Gastroesophageal sphincter (tissue), 4 donors: Measurements from ENCODE around the gene IGSF23. TPM values are rescaled to one million over a fixed set of nuclear protein-coding genes. Genes with fewer than 3 reads are reported as not detected.
"Not testable (repeated sequence)": the region's sequence is repeated elsewhere in the genome, so short reads cannot be mapped to it uniquely, and the experiment has no call there.

ENCODE experiments used
- ATAC-seq: fragments of 150-250 bp; one replicate; pipeline ENCODE4 v1.9.1; 2016; ENCODE audit warnings: mild to moderate bottlenecking, moderate library complexity
- H3K27ac ChIP-seq, 4 donors: fragments of 200-600 bp; sonication (generic) in 3 of 4; 1 replicate in 3 of 4; 2 replicates in 1 of 4; pipeline ENCODE4 v1.5.1; 2016 to 2019
- H3K27me3 ChIP-seq: fragments of 200-600 bp; sonication (generic); one replicate; pipeline ENCODE4 v1.5.1; 2019
- H3K36me3 ChIP-seq, 2 donors: fragments of 200-600 bp; sonication (generic); one replicate each; pipeline ENCODE4 v1.5.1; 2019; ENCODE audit warnings: control low read depth in 1 of 2
- H3K4me1 ChIP-seq, 3 donors: fragments of 200-600 bp; sonication (generic); 1 replicate in 2 of 3; 2 replicates in 1 of 3; pipeline ENCODE4 v1.5.1; 2016 to 2019; ENCODE audit warnings: control low read depth in 2 of 3
- H3K4me3 ChIP-seq, 2 donors: fragments of 200-600 bp; sonication (generic); one replicate each; pipeline ENCODE4 v1.5.1; 2019; ENCODE audit warnings: mild to moderate bottlenecking in 1 of 2, moderate library complexity in 1 of 2
- H3K9me3 ChIP-seq, 3 donors: fragments of 200-600 bp; sonication (generic); one replicate each; pipeline ENCODE4 v1.5.1; 2017 to 2019; ENCODE audit warnings: control low read depth in 2 of 3
- EP300 ChIP-seq: sonication (generic); formaldehyde crosslinking; IDR thresholded peaks from one replicate; pipeline ENCODE4 v1.6.1; 2017; ENCODE audit warnings: antibody characterized with exemption, mild to moderate bottlenecking
- POLR2A ChIP-seq, 2 donors: fragments of 450-650 bp; IDR thresholded peaks; one replicate each; pipeline ENCODE4 v1.6.1; 2017; ENCODE audit warnings: antibody characterized with exemption in 2 of 2, mild to moderate bottlenecking in 2 of 2, moderate library complexity in 1 of 2
- POLR2AphosphoS5 ChIP-seq: sonication (generic); formaldehyde crosslinking; IDR thresholded peaks from one replicate; pipeline ENCODE4 v1.6.1; 2017; ENCODE audit warnings: antibody characterized with exemption
- WGBS, 2 donors: methylation state at CpG; one replicate each; pipeline ENCODE4 v1.1.5; 2018; ENCODE audit warnings: low coverage in 1 of 2; 5-methylcytosine and 5-hydroxymethylcytosine counted together
- total RNA-seq, 4 donors: library from RNA; depleted of rRNA; stranded (reverse); fragments of >200 nt; gene quantifications; one replicate each; pipeline ENCODE4 v1.1.0, GENCODE V29; 2016
- TF ChIP-seq, protein P1 (sequence below), 4 experiments: fragments of 200-600 bp in 2 of 4; fragments of 450-650 bp in 2 of 4; sonication (generic) in 1 of 4; IDR thresholded peaks; one replicate each; pipeline ENCODE4 v1.5.1; 2017 to 2019; ENCODE audit warnings: antibody characterized with exemption in 4 of 4, mild to moderate bottlenecking in 2 of 4, moderate library complexity in 2 of 4

IGSF23 gene
- total RNA-seq, 4 donors from 2014 or later, result not detected

DNA sequence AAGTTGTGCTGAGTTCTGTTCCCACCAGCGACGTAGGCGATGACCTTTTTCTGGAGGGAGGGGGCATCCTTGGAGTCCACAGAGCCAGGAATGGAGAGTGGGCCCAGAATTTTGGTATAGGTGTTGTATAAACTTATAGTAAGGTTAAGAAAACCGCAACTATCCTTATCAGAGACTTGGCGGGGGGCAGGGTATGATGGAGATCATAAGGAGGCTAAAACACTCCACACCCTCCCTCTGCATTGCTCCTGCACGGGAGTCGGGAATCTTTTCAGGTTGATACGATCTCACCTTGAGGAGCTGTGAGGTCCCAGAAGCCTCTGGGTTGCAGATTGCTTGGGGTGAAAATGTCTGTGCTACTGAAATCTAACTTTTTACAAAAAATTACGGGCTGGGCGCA, 51.6 kb downstream of the IGSF23 start:
- Histone ChIP-seq H3K27me3 (no peaks in the 10 kb centered on the region), H3K9me3 (no peaks in the 10 kb centered on the region), H3K36me3 (peaks cover 0 to 38% of the 10 kb centered on the region in 2 donors), H3K27ac (no peak overlapping the region), H3K4me3 (no peak overlapping the region), H3K4me1 (no peaks in the 10 kb centered on the region)
- TF ChIP-seq POLR2AphosphoS5 (no peak), POLR2A (IDR thresholded peaks at IDR 0.05) (no peak)
- TF ChIP-seq, protein P1, sequence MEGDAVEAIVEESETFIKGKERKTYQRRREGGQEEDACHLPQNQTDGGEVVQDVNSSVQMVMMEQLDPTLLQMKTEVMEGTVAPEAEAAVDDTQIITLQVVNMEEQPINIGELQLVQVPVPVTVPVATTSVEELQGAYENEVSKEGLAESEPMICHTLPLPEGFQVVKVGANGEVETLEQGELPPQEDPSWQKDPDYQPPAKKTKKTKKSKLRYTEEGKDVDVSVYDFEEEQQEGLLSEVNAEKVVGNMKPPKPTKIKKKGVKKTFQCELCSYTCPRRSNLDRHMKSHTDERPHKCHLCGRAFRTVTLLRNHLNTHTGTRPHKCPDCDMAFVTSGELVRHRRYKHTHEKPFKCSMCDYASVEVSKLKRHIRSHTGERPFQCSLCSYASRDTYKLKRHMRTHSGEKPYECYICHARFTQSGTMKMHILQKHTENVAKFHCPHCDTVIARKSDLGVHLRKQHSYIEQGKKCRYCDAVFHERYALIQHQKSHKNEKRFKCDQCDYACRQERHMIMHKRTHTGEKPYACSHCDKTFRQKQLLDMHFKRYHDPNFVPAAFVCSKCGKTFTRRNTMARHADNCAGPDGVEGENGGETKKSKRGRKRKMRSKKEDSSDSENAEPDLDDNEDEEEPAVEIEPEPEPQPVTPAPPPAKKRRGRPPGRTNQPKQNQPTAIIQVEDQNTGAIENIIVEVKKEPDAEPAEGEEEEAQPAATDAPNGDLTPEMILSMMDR (IDR thresholded peaks at IDR 0.05), result no peak
- ATAC-seq, result no peak
- 90% methylated on average over 10 of the region's 10 CpGs; no CpG with 5 or more reads in 1 of the 2 donors for WGBS, 2 donors

DNA sequence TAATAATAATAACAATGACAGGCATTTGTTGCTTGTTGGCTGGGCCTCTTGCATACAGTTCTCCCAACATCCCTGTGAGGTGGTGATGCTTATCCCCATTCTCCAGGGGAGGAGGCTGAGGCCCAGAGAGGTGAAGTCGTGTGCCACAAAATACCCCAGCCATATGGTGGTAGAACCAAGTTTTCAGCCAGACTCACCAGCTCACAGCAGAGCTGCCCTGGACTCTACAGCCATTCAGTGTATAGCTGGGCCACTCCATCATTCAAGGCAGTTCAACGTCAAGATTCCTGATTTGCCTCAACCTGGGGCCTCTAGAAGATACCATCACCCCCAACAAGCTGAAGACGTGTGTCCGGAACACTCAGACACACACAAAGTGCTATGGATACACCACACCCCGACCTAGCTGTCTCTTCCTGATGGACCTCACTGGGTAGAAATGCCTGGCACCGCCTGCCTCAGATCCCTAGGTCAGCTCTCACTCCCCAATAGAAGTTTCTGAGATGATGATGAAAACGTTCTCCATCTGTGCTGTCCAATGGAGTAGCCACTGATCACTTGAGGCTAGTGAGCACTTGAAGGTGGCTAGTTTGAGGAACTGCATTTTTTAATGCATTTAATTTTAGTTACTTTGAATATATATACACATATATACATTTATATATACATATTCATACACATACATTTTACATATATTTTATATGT, 53.6 kb downstream of the IGSF23 start:
- Histone ChIP-seq H3K27ac (no peak overlapping the region), H3K27me3 (no peaks in the 10 kb centered on the region), H3K4me1 (no peaks in the 10 kb centered on the region), H3K9me3 (no peaks in the 10 kb centered on the region), H3K4me3 (no peak overlapping the region), H3K36me3 (peaks cover 0 to 18% of the 10 kb centered on the region in 2 donors)
- 58 to 76% methylated on average over 2 to 4 of the region's 7 CpGs for WGBS, 2 donors
- TF ChIP-seq POLR2A (IDR thresholded peaks at IDR 0.05) (no peak), EP300 (no peak), POLR2AphosphoS5 (no peak)
- TF ChIP-seq, protein P1 (IDR thresholded peaks at IDR 0.05), result no peak
- no peak for ATAC-seq

DNA sequence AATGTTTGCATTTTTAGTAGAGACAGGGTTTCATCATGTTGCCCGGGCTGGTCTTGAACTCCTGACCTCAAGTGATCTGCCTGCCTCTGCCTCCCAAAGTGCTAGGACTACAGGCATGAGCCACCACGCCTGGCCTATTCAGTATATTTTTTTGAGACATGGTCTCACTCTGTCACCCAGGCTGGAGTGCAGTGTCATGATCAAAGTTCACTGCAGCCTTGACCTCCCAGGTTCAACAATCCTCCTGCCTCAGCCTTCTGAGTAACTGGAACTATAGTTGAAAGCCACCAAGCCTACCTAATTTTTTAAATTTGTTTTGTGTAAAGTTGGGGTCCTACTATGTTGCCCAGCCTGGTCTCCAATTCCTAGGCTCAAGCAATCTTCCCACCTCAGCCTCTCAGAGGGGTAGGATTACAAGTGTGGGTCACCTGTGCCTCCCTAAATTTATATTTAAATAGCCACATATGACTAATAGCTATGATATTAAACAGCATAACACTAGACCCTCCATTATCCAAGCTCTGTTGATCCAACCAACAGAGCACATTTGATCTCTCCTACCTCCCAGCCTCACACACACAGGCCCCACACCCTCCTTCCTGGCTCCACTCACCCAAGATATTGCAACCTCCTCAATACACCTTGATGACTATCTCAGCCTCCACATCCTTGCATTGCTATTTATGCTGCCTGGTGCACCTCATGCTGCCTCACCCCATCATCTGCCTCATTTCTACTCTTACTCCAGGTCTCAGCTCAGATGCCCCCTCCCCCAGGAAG, 55.8 kb downstream of the IGSF23 start:
- TF ChIP-seq POLR2A (IDR thresholded peaks at IDR 0.05) (no peak), POLR2AphosphoS5 (no peak), EP300 (no peak)
- TF ChIP-seq, protein P1 (IDR thresholded peaks at IDR 0.05), result no peak
- no peaks in the 10 kb centered on the region for H3K9me3 ChIP-seq
- H3K27ac ChIP-seq, result no peak overlapping the region
- 40 to 100% methylated on average over 1 to 2 of the region's 2 CpGs for WGBS, 2 donors
- no peaks in the 10 kb centered on the region for H3K4me1 ChIP-seq
- no peak for ATAC-seq
- H3K27me3 ChIP-seq, result no peaks in the 10 kb centered on the region
- H3K4me3 ChIP-seq, result no peak overlapping the region
- H3K36me3 ChIP-seq, result no peaks in the 10 kb centered on the region

DNA sequence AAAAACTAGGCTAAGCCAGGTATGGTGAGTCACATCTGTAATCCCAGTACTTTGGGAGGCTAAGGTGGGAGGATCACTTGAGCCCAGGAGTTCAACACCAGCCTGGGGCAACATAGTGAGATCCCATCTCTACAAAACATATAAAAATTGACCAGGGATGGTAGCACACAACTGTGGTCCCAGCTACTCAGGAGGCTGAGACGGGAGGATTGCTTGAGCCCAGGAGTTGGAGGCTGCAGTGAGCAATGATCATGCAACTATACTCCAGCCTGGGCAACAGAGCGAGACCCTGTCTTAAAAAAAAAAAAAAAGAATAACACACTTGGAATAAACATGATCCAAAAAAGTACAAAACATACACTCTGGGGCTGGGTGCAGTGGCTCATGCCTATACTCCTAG, 56.7 kb downstream of the IGSF23 start:
- H3K27me3 ChIP-seq, H3K36me3 ChIP-seq, H3K9me3 ChIP-seq, H3K4me1 ChIP-seq, ATAC-seq, H3K4me3 ChIP-seq, H3K27ac ChIP-seq: not testable (repeated sequence)
- 95% methylated on average over 2 of the region's 2 CpGs; no CpG with 5 or more reads in 1 of the 2 donors for WGBS, 2 donors

DNA sequence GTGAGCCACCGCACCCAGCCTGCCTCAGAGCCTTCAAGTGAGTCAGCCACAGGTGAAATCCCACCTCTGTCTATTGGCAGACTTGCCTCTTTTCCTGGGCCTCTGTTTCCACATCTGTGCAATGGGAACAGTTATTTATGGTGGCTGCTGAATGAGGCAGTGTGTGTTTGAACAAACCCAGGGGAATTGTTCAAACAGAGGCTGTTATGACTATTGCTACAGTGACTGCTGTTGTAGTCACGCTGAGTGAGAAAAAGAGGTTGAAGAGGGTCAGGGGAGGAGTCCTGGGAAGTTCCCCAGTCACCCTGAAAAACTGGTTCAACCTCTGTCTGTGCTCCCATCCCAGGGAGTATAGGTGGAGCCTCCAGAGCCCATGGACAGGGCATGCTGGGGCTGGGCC, 58.0 kb downstream of the IGSF23 start, which contains the start of gene CEACAM19:
CEACAM19 (plus strand) TSS at position 83 of the 400 bp plus-strand sequence. CDS start 450 bp downstream, outside the sequence.
- H3K4me1 ChIP-seq, result no peaks in the 10 kb centered on the region
- 43 to 100% methylated on average over 1 of the region's 2 CpGs for WGBS, 2 donors
- H3K27ac ChIP-seq, result no peak within 1 kb of the TSS
- H3K9me3 ChIP-seq, result no peaks in the 10 kb centered on the region
- H3K27me3 ChIP-seq, result no peaks in the 10 kb centered on the region
- no peak for ATAC-seq
- H3K36me3 ChIP-seq, result peaks cover 0 to 4% of the 10 kb centered on the region in 2 donors
- H3K4me3 ChIP-seq, result no peak within 1 kb of the TSS
- TF ChIP-seq, protein P1 (IDR thresholded peaks at IDR 0.05), result no peak
- TF ChIP-seq POLR2A (IDR thresholded peaks at IDR 0.05), result no peak
- TF ChIP-seq POLR2AphosphoS5, result no peak
- no peak for TF ChIP-seq EP300
